Measurements from ENCODE around the gene XPR1.

GRCh38 chr1:180932378-180932777 is 300.6 kb downstream of the XPR1 start:
- no peak for TF ChIP-seq EP300 (IDR thresholded peaks at IDR 0.05)
- no peak for TF ChIP-seq CTCF (IDR thresholded peaks at IDR 0.05)

All from gastroesophageal sphincter (tissue), 3 donors.